SU-DHL-6 (cell line): ENCODE data around the gene INPP4A.

Source experiments
- CTCF ChIP-seq: fragments of 200-600 bp; sonication (generic); IDR thresholded peaks from one replicate; pipeline ENCODE4 v1.5.1; 2017; ENCODE audit warnings: antibody characterized with exemption, mild to moderate bottlenecking, low read length, moderate library complexity; ENCODE audit not compliant: insufficient read depth, poor library complexity, severe bottlenecking
- EZH2phosphoT487 ChIP-seq: fragments of 200-600 bp; sonication (generic), shearing (Covaris generic); conservative IDR thresholded peaks from 2 replicates; pipeline ENCODE4 v1.6.1; 2018; ENCODE audit warnings: mild to moderate bottlenecking, antibody characterized with exemption, low read length, moderate library complexity, mixed read lengths

DNA sequence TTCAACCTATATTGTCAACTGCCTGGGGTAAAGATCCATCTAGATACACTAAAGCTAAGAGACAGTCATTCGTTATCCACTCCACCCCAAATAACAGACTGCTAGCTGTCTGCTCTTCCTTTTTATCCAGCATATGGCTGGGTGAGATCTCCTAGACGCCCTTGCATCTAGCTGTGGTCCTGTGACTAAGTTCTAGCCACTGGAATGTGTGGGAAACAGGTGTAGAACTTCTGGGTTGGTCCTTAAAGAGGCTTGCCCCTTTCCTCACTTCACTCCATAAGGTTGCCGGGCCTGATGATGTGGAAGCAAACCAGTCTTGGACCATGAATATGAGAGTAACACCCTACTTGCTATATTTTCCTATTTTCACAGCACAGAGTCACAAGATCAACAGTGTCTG is 160.4 kb downstream of the INPP4A start:
- no peak for TF ChIP-seq CTCF
- no peak for TF ChIP-seq EZH2phosphoT487
